HAP-1 (cell line): Measurements from ENCODE around the gene ESRRA.

ENCODE experiments used
- DNase-seq, 2 experiments: peaks; one replicate each; pipeline ENCODE4 v3.0.0-alpha.2; 2016 to 2020; ENCODE audit warnings: low spot score in 2 of 2
- H3K27me3 ChIP-seq: fragments of 250-450 bp; sonication (Bioruptor Pico); 2 replicates; pipeline ENCODE4 v1.5.1; 2020; ENCODE audit warnings: low read depth, mild to moderate bottlenecking, moderate library complexity
- H3K36me3 ChIP-seq: fragments of 250-450 bp; sonication (Bioruptor Pico); replicated peaks from 2 replicates; pipeline ENCODE4 v1.5.1; 2020; ENCODE audit warnings: mild to moderate bottlenecking
- H3K4me1 ChIP-seq: fragments of 250-450 bp; sonication (Bioruptor Pico); 2 replicates; pipeline ENCODE4 v1.5.1; 2020; ENCODE audit warnings: mild to moderate bottlenecking
- H3K4me3 ChIP-seq: fragments of 250-450 bp; sonication (Bioruptor Pico); 2 replicates; pipeline ENCODE4 v1.5.1; 2020; ENCODE audit warnings: mild to moderate bottlenecking, moderate library complexity
- H3K9me3 ChIP-seq: fragments of 250-450 bp; sonication (Bioruptor Pico); 2 replicates; pipeline ENCODE4 v1.5.1; 2020; ENCODE audit warnings: mild to moderate bottlenecking, moderate library complexity
- in situ Hi-C: fragments of 300-500 bp; cut with MboI; formaldehyde crosslinking; loops from 3 replicates; pipeline ENCODE4 v1.14.3; 2020; ENCODE audit warnings: low sequenced_read_pairs, inconsistent platforms, mixed read lengths

The ESRRA gene

GRCh38 chr11:64353715-64354506 lies 48.6 kb downstream of the ESRRA start:
- no peaks in the 10 kb centered on the region for H3K9me3 ChIP-seq
- DNase-seq: no peak
- H3K4me3 ChIP-seq: no peak overlapping the region
- H3K4me1 ChIP-seq: peaks cover 11% of the 10 kb centered on the region
- H3K27me3 ChIP-seq: no peaks in the 10 kb centered on the region
- H3K36me3 ChIP-seq: no peaks in the 10 kb centered on the region
- in situ Hi-C loops: no loop called here

DNA sequence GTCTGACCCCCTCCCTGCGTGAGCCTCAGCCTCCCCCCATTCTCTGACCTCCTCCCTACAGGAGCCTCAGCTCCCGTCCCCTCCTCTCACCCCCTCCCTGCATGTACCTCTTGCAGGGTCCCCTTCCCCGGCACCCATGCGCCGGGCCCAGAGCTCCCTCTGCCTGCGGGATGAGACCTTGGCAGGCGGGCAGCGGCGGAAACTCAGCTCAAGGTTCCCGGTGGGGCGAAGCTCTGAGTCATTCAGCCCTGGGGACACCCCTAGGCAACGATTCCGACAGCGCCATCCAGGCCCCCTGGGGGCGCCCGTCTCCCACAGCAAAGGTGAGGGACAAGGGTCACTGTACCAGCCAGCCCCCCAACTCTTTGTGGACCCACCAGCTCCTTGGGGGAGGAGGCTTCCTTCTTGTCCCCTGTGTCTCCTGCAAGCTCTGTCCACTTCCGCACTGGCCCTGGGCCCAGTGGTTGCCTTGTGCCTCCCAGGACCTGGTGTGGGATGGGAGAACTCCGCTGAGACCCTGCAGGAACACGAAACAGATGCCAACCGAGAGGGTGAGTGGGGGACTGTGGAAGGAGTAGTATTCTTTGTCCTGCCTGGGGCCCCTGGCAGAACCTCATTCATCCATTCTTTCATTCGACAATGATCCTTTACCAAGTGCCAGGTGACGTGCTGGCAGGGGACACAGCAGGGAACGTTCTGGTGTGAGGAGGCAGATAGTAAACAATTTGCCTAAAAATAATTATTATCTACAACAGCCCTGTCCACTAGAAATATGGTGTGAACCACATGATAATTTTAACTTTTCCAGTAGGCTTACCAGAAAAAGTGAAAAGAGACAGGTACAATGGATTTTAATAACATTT lies 50.0 kb downstream of the ESRRA start:
- DNase-seq: peak; percentile 61 to 89
- Histone ChIP-seq H3K27me3 (no peaks in the 10 kb centered on the region), H3K4me1 (peaks cover 11% of the 10 kb centered on the region), H3K36me3 (no peaks in the 10 kb centered on the region), H3K9me3 (no peaks in the 10 kb centered on the region), H3K4me3 (peak overlapping the region; percentile 10; the same call in 1 of the 2 replicates)
- in situ Hi-C loops: no loop called here

DNA sequence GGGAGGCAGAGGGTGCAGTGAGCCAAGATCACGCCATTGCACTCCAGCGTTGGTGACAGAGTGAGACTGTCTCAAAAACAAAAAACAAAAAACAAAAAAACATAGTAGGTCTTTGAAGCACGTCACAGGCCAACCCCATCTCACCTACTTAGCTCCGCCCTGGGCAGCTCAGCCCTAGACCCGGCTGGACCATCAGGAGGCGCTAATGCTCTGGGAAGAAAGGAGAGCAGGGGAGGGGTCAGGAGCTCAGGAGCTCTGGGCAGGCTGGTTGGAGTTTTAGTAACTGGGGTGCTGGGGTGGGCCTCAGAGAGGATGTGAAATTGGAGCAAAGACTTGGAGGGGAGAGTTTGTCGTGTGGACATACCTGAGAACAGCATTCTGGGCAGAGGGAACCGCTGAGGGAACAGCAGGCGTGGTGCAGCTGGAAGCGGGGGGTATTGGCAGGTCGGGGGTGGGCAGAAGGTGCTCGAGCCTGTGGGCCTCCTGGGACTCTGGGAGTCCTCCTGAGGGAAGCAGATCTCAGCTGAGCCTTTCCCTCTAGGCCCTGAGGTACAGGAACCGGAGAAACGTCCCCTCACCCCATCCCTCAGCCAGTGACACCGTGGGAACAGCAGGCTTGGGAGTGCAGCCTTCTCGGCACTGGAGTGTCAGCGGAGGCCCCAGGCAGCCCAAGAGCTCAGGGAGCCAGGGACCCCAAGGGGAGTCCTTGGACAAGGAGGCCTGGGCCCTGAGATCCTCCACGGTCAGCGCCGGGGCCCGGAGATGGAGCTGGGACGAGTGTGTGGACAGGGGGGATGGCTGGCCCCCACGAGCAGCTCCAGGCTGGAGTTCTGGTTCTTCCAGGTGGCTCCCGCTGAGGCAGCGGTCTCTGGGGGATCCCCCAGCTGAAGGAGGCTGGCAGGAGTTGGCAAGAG lies 51.4 kb downstream of the ESRRA start:
- H3K4me1 ChIP-seq: peaks cover 11% of the 10 kb centered on the region
- H3K9me3 ChIP-seq: no peaks in the 10 kb centered on the region
- H3K27me3 ChIP-seq: no peaks in the 10 kb centered on the region
- peaks cover 6% of the 10 kb centered on the region; the same call in 1 of the 2 replicates for H3K36me3 ChIP-seq
- H3K4me3 ChIP-seq: no peak overlapping the region
- peak; percentile 34 to 89 for DNase-seq
- in situ Hi-C loops: no loop called here

DNA sequence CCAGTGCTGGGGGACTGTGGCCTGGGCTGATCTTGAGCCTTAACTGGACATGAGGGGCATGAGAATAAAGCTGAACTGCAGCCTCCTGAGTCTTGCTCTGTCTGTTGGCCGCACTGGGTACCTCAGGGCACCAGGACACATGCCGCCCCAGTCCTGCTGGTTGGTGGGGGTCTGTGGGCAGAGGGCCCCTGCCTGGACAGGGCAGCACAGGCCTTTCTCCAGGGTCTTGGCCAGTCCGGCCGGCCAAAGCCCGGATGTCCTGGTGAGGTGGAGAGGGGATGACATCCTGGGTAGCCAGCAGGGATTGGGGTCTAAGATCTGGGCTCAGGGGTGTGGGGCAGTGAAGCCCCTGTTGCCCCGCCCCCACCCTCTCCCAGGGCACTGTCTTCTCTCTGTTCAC lies 52.1 kb downstream of the ESRRA start:
- no peak for DNase-seq
- H3K36me3 ChIP-seq: peaks cover 11% of the 10 kb centered on the region
- in situ Hi-C loops: no loop called here
- no peak overlapping the region for H3K4me3 ChIP-seq
- no peaks in the 10 kb centered on the region for H3K9me3 ChIP-seq
- no peaks in the 10 kb centered on the region for H3K27me3 ChIP-seq
- peaks cover 11% of the 10 kb centered on the region for H3K4me1 ChIP-seq

GRCh38 chr11:64357904-64358535 lies 52.7 kb downstream of the ESRRA start:
- in situ Hi-C loops: no loop called here
- H3K9me3 ChIP-seq: no peaks in the 10 kb centered on the region
- H3K4me3 ChIP-seq: peak overlapping the region; percentile 61
- DNase-seq: no peak
- H3K4me1 ChIP-seq: peaks cover 11% of the 10 kb centered on the region
- H3K27me3 ChIP-seq: no peaks in the 10 kb centered on the region
- H3K36me3 ChIP-seq: peaks cover 15% of the 10 kb centered on the region

DNA sequence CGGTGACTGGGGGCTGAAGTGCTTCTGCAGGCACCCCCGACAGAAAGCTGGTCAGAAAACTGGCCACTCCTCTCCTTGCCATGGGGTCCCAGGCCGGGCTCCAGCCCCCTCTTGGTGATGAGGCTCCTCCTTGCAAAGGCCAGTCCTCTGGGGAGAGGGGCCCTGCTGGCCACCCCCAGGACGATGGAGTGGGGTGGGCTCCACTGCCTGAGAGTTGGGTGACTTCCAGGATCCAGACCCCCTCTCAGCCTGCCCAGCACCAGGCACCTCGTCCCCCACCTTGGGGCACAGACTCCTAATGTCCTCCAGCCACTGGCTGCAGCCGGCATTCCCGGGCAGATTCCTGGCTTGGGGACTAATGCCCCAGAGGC lies 53.2 kb downstream of the ESRRA start:
- in situ Hi-C loops: no loop called here
- H3K4me1 ChIP-seq: peaks cover 11% of the 10 kb centered on the region
- DNase-seq: no peak
- H3K4me3 ChIP-seq: peak overlapping the region; percentile 61
- H3K9me3 ChIP-seq: no peaks in the 10 kb centered on the region
- H3K36me3 ChIP-seq: peaks cover 15% of the 10 kb centered on the region
- no peaks in the 10 kb centered on the region for H3K27me3 ChIP-seq

DNA sequence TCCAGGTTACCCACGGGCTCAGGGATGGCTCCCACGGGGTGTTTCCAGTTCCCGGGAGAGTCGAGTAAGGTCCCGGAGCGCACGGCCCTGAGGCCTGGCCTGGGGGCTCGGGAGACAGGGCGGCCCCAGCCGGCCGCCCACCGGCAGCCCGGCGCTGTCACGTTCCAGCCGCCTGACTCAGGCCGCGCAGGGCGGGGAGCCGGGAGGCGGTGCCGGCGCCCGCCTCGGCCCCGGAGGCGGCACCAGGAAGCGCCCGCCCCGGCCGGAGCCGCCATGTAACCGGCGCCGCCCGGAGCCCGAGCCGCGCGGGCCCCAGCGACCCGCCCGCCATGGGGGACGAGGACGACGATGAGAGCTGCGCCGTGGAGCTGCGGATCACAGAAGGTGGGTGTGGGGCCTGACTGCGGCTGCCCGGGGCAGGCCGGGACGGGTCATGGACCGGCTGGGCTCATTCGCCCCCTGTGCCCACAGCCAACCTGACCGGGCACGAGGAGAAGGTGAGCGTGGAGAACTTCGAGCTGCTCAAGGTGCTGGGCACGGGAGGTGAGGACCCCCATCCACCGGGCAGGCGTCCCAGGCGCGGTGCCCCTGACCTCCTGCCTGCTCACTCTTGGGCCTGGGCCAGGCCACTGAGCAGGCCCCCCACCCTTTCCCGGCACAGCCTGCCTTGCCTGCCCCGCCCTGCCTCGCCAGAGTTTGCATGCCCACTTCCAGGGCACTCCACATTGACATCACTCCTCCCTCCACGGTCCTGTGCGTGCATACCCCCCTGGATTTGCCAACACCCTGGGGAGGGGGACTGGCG lies 53.8 kb downstream of the ESRRA start, which contains the start of gene RPS6KA4:
Gene RPS6KA4 (plus strand): TSS at position 256 of the 805 bp plus-strand sequence. CDS start 74 bp downstream, at position 330.
- in situ Hi-C loops: no loop called here
- Histone ChIP-seq H3K36me3 (peaks cover 15% of the 10 kb centered on the region), H3K4me1 (peaks cover 11% of the 10 kb centered on the region), H3K27me3 (no peaks in the 10 kb centered on the region), H3K9me3 (no peaks in the 10 kb centered on the region), H3K4me3 (peak within 1 kb of the TSS; percentile 61)
- peak; percentile 31 to 63 for DNase-seq

DNA sequence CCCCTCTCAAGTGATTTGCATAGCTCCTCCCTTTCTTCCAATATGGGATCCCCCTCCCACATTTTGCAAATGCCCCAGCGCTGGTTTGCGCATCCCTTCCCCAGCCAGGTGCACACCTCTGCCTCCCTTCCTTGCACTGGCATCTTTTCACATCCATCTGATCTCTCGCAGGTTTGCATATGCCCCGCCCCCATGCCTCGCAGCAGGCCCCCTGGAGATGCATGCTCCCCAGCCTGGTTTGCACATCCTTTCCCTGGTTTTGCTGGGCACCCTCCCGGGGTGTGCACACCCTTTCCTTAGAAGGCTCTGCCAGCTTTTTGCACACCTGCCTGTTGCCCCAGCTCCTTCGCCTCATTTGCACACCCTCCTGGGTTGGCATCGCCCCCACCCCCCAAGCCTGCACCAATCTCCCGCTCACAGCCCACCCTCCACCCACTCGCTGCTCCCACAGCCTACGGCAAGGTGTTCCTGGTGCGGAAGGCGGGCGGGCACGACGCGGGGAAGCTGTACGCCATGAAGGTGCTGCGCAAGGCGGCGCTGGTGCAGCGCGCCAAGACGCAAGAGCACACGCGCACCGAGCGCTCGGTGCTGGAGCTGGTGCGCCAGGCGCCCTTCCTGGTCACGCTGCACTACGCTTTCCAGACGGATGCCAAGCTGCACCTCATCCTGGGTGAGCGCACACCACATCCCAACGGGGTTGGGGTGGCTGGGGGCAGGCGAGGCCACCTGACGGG lies 54.6 kb downstream of the ESRRA start:
- Histone ChIP-seq H3K27me3 (no peaks in the 10 kb centered on the region), H3K36me3 (peaks cover 15% of the 10 kb centered on the region), H3K4me3 (peak overlapping the region; percentile 61), H3K9me3 (no peaks in the 10 kb centered on the region), H3K4me1 (peaks cover 11% of the 10 kb centered on the region)
- peak in 1 of 2 experiments; percentile 46 for DNase-seq
- in situ Hi-C loops: no loop called here

- H3K36me3 ChIP-seq: peaks cover 21% of the 10 kb centered on the region
- H3K9me3 ChIP-seq: no peaks in the 10 kb centered on the region
- H3K4me3 ChIP-seq: no peak overlapping the region
- in situ Hi-C loops: no loop called here
- no peaks in the 10 kb centered on the region for H3K27me3 ChIP-seq
- H3K4me1 ChIP-seq: peaks cover 9% of the 10 kb centered on the region
- no peak for DNase-seq
These were observed 55.2 kb downstream of the ESRRA start for GRCh38 chr11:64360448-64360921.

GRCh38 chr11:64361659-64362058 lies 56.3 kb downstream of the ESRRA start:
- Histone ChIP-seq H3K4me3 (no peak overlapping the region), H3K27me3 (no peaks in the 10 kb centered on the region), H3K36me3 (peaks cover 29% of the 10 kb centered on the region), H3K4me1 (peaks cover 9% of the 10 kb centered on the region), H3K9me3 (no peaks in the 10 kb centered on the region)
- in situ Hi-C loops: no loop called here
- no peak for DNase-seq

DNA sequence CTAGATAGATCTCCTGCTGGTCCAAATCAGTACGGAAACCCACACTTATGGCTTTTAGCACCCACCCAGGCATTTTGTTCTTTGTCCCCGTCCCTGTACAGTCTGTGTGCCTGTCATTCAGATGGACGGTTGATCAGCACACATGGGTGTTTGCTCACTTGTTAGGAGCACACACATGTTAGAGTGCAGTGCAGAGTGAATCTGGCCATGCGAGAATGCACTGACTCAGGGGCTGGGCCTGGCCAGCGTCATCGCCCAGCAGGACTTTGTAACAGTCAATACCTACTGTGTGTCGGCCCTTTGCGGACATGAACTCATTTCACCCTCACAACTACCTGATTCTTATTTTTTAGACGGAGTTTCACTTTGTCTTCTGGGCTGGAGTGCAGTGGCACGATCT lies 57.0 kb downstream of the ESRRA start:
- H3K9me3 ChIP-seq: no peaks in the 10 kb centered on the region
- peaks cover 9% of the 10 kb centered on the region for H3K4me1 ChIP-seq
- H3K27me3 ChIP-seq: no peaks in the 10 kb centered on the region
- H3K4me3 ChIP-seq: no peak overlapping the region
- no peak for DNase-seq
- in situ Hi-C loops: no loop called here
- H3K36me3 ChIP-seq: peaks cover 31% of the 10 kb centered on the region

- no peak for DNase-seq
- no peaks in the 10 kb centered on the region for H3K4me1 ChIP-seq
- H3K27me3 ChIP-seq: no peaks in the 10 kb centered on the region
- no peak overlapping the region for H3K4me3 ChIP-seq
- in situ Hi-C loops: no loop called here
- peaks cover 38% of the 10 kb centered on the region for H3K36me3 ChIP-seq
- H3K9me3 ChIP-seq: no peaks in the 10 kb centered on the region
These were observed 59.1 kb downstream of the ESRRA start for GRCh38 chr11:64364435-64364834.
